GM21619 (cell line): Measurements from ENCODE around the gene LPCAT1.
"Not testable (repeated sequence)": the region's sequence is repeated elsewhere in the genome, so short reads cannot be mapped to it uniquely, and the experiment has no call there.

Experiments used
- ATAC-seq: cut with Tn5 transposase; IDR thresholded peaks from one replicate; pipeline ENCODE4 v1.9.1; 2021; ENCODE audit not compliant: unreplicated experiment

LPCAT1 gene

DNA sequence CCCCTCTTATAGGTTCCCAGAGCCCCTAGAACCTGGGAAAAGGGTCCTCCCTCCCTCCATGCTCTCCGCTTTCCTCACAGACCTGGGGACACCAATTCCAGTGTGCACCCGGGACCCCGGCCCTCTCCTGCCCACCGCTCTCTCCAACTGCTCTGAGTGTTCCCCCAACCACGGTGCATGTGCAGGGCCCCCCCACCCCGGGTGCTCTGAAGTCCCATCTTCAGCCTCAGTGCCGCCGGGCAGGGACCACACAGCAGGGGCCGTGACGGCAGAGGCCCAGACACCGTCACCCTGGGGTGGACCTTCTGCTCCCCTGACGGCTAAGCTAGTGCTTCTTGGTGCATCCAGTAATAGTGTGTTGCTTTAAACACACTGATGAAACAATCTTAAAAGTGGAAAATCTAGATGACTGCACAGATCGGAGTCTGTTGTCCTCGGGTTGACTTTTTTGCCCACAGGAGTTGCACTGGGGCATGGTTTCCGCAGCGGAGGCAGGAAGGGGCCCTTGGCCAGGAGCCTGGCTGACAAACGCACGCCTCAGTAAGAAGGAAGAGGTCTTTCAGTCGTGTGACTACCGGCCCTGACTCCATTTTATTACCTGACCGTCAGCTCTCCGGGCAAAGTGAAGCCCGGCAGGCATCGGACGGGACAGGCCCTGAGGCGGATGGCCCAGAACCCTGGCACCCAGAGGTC, 42.3 kb downstream of the LPCAT1 start:
- no peak for ATAC-seq

- ATAC-seq = no peak
These were observed 43.0 kb downstream of the LPCAT1 start for GRCh38 chr5:1480806-1481205.

DNA sequence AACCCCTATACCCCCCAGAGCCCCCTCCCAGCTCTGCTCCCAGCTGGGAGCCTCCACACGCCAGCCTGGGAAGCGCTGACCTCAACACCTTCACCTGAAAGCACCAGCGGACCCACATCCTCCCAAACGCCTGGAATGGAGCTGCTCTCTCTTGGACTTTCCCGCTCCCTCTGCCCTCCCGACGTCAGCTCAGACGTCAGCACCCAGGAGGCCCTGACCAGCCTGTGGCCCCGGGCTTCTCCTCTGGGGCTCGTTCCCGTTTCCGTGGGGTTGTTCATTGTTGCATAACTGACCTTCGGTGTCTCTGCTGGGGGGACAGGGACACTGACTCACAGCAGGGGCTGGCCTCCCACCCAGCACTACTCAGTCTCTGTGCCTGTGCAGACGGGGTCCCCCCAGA, 43.5 kb downstream of the LPCAT1 start:
- no peak for ATAC-seq

GRCh38 chr5:1479581-1480188, 44.1 kb downstream of the LPCAT1 start:
- ATAC-seq = no peak

DNA sequence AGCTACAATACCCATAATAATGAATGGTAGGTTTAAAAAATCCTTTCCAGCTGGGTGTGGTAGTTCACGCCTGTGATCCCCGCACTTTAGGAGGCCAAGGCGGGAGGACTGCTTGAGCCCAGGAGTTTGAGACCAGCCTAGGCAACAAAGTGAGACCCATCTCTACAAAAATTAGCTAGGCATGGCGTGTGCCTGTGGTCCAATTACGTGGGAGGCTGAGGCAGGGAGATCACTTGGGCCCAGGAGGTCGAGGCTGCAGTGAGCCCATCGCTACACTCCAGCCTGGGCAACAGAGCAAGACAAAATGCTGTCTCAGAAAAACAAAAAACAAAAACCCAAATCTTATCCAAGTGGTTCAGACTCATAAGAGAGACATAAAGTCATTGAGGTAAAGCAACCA, 44.7 kb downstream of the LPCAT1 start:
- no peak for ATAC-seq

DNA sequence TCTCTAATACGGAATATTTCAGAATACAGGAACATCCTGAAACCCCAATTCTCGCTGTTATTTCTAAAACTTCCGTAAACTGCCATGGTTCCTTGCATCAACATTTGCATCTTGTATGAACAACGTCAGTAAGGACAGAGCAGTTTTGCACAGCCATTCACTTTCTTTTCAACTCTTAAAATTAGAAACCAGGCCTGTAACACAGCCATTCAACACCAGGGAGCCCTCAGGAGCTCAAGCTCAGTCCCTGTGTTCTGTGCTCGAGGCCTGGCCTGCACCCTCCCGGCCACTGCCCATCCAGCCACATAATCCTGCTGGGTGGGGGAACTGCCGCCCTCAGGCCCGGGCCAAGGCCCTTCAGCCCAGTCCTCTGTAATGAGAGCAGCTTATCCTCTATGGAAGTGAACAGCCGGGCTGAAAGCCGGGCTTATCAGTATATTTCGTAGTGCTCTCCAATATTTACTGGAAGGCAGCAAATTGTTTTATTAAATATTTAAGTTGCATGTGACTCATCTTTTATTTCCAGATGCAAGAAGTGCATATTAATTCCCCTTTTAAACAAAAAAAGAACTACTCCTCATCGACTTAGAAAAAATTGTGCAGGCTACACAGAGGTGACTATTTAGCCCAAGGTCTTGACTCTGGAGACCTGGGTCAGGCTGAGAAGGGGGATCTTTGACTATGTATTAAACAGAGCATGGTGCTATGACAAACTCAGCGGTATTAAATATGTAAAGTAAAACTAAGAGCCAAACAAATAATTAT, 45.3 kb downstream of the LPCAT1 start:
- no peak for ATAC-seq

DNA sequence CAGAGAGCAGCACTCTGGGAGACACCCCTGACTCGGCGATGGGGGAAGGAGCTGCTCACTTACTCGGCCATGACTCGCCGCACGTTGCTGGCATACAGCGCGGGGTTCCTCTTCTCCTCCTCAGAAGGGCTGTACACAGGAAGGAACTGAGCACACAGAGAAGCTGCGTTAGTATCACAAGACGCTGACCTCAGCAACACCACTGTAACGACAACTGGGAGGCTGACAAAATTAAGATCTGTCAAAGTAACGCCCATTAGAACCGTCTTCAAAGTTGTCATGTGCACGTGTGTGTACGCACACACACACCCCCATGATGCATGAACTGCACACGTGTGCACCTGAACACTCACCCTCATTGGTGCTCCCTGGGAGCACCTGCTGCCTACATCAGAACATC, 46.4 kb downstream of the LPCAT1 start:
- ATAC-seq = no peak

GRCh38 chr5:1476967-1477310, 46.8 kb downstream of the LPCAT1 start:
- ATAC-seq = no peak

GRCh38 chr5:1476181-1476966, 47.4 kb downstream of the LPCAT1 start:
- ATAC-seq = no peak

DNA sequence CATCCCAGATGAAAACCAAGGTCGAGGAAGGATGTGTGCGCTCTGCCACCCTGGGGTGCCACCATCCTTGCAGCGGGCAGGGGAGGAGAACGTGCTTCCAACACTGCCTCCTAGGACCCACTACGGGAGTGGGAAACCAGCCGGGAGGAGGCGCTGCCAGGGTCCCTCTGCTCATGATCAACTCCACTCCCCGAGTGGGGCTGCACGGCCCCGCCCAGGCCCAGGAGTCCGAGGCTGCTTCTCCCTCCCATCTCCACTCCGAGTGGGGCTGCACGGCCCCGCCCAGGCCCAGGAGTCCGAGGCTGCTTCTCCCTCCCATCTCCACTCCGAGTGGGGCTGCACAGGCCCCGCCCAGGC, 48.2 kb downstream of the LPCAT1 start:
- ATAC-seq = not testable (repeated sequence)

DNA sequence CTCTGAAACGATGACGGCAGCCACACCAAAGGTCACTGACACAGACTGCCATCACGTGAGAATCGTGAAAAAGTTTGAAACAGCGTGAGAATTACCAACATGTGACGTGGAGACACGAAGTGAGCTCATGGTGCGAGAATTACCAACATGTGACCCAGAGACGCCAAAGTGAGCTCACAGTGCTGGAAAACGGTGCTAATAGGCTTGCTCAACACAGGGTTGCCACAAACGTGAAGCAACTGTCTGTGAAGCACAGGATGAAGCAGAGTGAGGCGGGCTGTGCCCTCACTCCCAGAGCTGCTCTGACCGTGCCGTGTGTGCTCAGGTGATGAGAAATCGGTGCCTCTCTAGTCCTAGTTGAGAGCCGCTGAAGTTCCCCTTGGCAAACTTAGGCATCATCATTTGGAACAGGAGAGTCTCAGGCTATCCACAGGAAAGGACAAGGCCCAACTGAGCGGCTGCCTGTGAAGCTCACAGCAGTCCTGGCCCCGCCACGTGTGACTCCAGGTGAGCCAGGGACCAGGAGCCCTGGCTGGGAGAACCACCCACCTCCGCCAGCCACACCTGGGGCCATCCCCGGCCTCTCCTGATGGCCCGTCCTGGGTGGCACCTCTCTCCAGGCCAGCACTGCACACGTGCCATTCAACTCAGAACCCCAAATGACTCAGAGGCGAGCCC, 48.8 kb downstream of the LPCAT1 start:
- no peak for ATAC-seq

DNA sequence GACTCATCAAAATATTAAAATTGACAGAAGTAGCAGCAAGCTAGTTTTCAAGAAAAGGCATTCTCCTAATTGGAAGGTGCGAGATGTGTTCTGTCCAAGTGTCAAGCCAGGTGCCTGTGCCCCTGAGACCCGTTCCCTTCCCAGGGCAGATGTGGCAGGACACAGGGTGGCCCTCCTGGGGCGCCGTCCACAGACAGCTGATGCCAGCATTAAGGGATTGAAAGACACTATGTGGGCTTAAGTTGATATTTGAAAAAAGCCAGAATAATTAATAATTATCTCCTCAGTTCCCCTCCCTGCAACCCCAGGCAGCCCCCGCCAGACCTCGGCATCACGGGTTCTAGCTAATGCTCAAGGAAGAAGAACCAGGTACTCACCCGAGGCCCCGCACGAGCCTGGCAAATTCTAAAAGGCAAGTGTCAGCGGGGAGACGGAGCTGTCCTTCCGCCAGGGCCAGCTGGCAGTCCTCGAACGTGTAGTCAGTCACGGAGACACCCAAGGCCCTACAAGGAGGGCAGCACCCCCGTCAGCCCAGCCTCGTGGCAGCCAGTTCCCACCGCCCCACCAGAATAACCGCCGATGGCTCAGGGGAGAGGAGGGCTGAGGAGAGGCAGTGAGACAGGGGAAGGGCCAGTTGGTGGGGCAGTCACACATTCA, 49.4 kb downstream of the LPCAT1 start:
- no peak for ATAC-seq

DNA sequence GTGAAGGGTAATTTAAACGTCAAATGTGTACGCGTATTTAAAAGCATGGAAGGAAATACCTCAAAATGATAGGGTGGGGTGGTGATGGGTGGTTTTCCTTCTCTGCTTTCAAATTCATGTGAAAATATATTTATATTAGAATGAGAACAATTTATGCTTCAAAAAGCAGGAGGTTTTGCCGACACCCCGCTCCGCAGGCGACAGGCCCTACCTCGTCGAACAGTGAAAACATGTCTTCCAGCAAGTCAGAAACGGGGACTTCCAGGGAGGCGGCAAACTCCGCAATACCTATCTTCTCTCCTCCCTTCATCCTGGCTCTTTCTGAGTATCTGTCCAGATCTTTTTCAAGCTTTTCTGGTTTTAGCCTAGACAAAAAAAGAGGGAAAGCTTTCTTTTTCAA, 50.0 kb downstream of the LPCAT1 start:
- no peak for ATAC-seq

DNA sequence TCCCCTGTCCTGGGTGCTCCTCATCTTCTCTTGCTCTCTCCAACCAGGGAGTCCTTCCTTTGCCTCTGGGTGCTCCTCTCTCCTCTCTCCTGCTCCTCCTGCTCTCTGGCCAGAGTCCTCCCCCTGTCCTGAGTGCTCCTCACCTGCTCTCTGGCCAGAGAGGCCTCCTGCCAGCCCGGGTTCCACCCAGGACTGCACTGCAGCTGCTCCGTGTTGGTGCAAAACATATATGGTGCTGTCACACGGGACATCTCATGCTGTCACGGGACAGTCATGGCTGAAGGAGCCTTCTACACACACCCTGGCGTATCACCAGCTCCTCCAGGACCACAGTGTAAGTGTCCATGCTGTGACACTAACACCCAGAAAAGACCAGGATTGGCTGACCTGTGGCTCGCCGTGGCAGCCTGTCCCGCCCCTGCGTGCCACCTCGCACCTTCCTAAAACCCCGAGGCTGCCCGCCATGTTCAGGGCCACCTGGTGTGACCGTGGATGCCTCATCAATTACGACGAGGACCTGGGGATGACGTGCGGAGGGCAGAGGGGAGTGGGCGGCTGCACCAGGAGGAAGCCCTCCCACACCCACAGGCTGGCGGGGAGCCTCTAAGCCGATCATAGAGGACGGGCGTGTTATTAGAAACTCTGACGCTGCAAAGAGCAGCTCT, 50.7 kb downstream of the LPCAT1 start:
- ATAC-seq = no peak

DNA sequence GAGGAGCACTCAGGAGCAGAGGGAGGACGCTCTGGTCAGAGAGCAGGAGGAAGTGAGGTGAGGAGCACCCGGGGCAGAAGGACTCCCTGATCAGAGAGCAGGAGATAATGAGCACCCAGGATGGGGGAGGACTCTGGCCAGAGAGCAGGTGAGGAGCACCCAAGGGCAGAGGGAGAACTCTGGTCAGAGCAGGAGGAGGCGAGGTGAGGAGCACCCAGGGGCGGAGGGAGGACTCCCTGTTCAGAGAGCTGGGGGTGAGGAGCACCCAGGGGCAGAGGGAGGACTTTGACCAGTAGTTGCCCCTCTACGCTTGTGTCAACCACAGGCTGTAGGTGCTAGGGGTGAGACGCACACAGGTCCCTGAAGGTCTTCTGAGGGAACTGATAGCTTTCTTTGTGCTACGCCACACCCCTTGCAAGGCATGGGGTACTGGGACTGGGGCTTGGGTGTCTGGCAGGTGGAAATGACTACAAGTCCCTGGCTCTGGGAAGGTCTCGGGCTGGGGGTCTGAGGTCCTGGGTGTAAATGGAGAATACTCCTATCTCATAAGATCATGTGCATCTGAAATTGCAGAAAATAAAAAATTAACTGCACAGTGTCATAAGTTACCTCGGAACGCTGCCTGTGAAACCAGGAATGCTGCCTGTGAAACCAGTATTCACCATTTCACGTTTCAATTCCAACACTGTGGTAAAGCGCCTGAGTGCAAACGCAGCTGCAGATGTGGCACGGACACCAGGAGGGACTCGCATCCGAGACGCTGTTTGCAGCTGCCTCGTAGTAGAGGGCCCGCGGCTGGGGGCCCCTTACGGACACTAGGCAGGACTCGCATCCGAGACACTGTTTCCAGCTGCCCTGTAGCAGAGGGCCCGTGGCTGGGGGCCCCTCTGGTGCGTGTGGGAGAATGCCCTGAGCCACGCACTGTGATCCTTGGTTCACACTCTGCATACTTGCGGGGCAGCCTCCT, 51.5 kb downstream of the LPCAT1 start:
- no peak for ATAC-seq

DNA sequence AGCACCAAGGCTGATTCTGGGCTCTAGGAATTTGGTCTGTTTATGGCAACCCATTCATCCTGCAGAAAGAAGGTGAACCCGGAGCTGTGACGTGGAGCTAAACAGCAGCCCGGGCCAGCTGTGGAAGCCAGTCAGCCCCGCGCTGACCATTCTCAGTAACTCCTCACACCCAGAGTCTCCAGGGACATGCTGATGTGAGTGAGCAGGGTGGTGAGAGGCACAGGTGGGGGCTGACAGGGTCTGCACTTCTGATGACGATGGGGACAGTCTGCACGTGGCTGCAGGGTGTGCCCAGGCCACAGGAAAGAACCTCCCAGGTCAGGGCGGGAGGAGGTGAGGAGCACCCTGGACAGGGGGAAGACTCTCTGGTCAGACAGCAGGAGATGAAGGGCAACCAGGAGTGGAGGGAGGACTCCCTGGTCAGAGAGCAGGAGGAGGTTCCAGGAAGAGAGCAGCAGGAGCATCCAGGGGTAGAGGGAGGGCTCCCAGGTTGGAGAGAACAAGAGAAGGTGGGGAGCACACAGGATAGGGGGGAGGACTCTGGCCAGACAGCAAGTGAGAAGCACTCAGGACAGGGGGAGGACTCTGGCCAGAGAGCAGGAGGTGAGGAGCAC, 52.4 kb downstream of the LPCAT1 start:
- no peak for ATAC-seq

DNA sequence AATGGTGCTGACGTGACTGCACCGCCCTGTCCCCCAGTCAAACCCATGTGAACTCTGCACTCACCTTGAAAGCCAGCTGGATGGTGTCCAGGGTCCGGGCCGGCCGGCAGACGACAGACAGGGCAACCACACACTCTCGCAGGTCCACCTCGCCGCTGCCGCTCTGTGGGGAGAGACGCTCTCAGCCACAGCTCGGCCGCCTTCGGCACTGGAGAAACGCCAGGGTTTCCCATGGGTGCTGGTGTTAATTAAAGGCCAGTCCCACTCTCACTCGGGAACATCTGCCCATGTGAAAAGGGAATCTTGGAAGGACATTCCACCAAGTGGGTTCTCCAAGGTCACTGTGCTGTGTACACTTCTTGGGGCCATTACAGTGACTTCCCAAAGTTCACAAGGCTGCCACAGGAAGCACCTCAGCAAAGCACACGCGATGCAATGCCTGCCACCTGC, 53.0 kb downstream of the LPCAT1 start:
- ATAC-seq = no peak
